Mesodermal cell (in vitro differentiated cells): ENCODE measurements around the gene ABCA6.

ENCODE experiments used
- H3K27ac ChIP-seq: 2 replicates; pipeline ENCODE4 v1.7.0; 2013; ENCODE audit warnings: mild to moderate bottlenecking, low read depth, low read length, moderate library complexity; ENCODE audit not compliant: severe bottlenecking
- H3K36me3 ChIP-seq: 2 replicates; pipeline ENCODE4 v1.7.1; 2013; ENCODE audit warnings: mild to moderate bottlenecking, low read length, moderate library complexity; ENCODE audit not compliant: control insufficient read depth, insufficient read depth
- H3K4me1 ChIP-seq: one replicate; pipeline ENCODE4 v1.7.1; 2013; ENCODE audit warnings: mild to moderate bottlenecking, low read length; ENCODE audit not compliant: insufficient read depth, control insufficient read depth, poor library complexity, severe bottlenecking
- H3K4me3 ChIP-seq: 2 replicates; pipeline ENCODE4 v1.7.0; 2013; ENCODE audit warnings: low read length, control low read depth, mild to moderate bottlenecking; ENCODE audit not compliant: insufficient read depth, poor library complexity, severe bottlenecking; ENCODE audit errors: extremely low read depth
- H3K9me3 ChIP-seq: 2 replicates; pipeline ENCODE4 v1.7.1; 2013; ENCODE audit warnings: mild to moderate bottlenecking, low read length, moderate library complexity; ENCODE audit not compliant: control insufficient read depth
- WGBS, 2 experiments: methylation state at CpG; one replicate each; pipeline ENCODE4 v1.1.5; 2013; ENCODE audit warnings: missing lambda C conversion rate in 2 of 2; ENCODE audit not compliant: insufficient coverage in 2 of 2; 5-methylcytosine and 5-hydroxymethylcytosine counted together

The ABCA6 gene

GRCh38 chr17:69130627-69131296 lies 10.9 kb downstream of the ABCA6 start:
- Histone ChIP-seq H3K36me3 (no peaks in the 10 kb centered on the region), H3K4me1 (no peaks in the 10 kb centered on the region), H3K4me3 (no peak overlapping the region), H3K27ac (no peak overlapping the region), H3K9me3 (no peaks in the 10 kb centered on the region)
- no CpG with 5 or more reads among the region's 6 CpGs for WGBS, 2 experiments

- no CpG with 5 or more reads among the region's 1 CpG for WGBS, 2 experiments
- Histone ChIP-seq H3K4me3 (no peak overlapping the region), H3K27ac (no peak overlapping the region), H3K36me3 (no peaks in the 10 kb centered on the region), H3K9me3 (no peaks in the 10 kb centered on the region), H3K4me1 (no peaks in the 10 kb centered on the region)
Observed at GRCh38 chr17:69123626-69124025, 18.1 kb downstream of the ABCA6 start.

GRCh38 chr17:69122065-69122464 lies 19.6 kb downstream of the ABCA6 start:
- no peaks in the 10 kb centered on the region for H3K4me1 ChIP-seq
- H3K4me3 ChIP-seq = no peak overlapping the region
- no peaks in the 10 kb centered on the region for H3K9me3 ChIP-seq
- H3K27ac ChIP-seq = no peak overlapping the region
- no peaks in the 10 kb centered on the region for H3K36me3 ChIP-seq
- WGBS, 2 experiments = 92 to 100% methylated on average over 2 to 4 of the region's 5 CpGs

GRCh38 chr17:69117855-69118784 lies 23.6 kb downstream of the ABCA6 start:
- Histone ChIP-seq H3K4me1 (no peaks in the 10 kb centered on the region), H3K27ac (no peak overlapping the region), H3K9me3 (no peaks in the 10 kb centered on the region), H3K4me3 (no peak overlapping the region), H3K36me3 (no peaks in the 10 kb centered on the region)
- WGBS, 2 experiments = 100% methylated on average over 1 of the region's 2 CpGs

- Histone ChIP-seq H3K9me3 (no peaks in the 10 kb centered on the region), H3K36me3 (no peaks in the 10 kb centered on the region), H3K4me1 (no peaks in the 10 kb centered on the region), H3K4me3 (no peak overlapping the region), H3K27ac (no peak overlapping the region)
- WGBS, 2 experiments = 63 to 80% methylated on average over 1 of the region's 1 CpG
Observed at GRCh38 chr17:69111794-69112193, 29.9 kb downstream of the ABCA6 start.

- WGBS, 2 experiments = 83 to 89% methylated on average over 5 of the region's 10 CpGs
- H3K27ac ChIP-seq = no peak overlapping the region
- no peaks in the 10 kb centered on the region for H3K36me3 ChIP-seq
- no peaks in the 10 kb centered on the region for H3K4me1 ChIP-seq
- no peak overlapping the region for H3K4me3 ChIP-seq
- no peaks in the 10 kb centered on the region for H3K9me3 ChIP-seq
Observed at GRCh38 chr17:69105907-69106730, 35.6 kb downstream of the ABCA6 start.

GRCh38 chr17:69103557-69104233 lies 38.0 kb downstream of the ABCA6 start:
- WGBS, 2 experiments = 100% methylated on average over 5 to 7 of the region's 9 CpGs
- no peak overlapping the region for H3K4me3 ChIP-seq
- H3K4me1 ChIP-seq = no peaks in the 10 kb centered on the region
- H3K27ac ChIP-seq = no peak overlapping the region
- no peaks in the 10 kb centered on the region for H3K9me3 ChIP-seq
- no peaks in the 10 kb centered on the region for H3K36me3 ChIP-seq

GRCh38 chr17:69098625-69099024 lies 43.1 kb downstream of the ABCA6 start:
- Histone ChIP-seq H3K9me3 (no peaks in the 10 kb centered on the region), H3K4me1 (no peaks in the 10 kb centered on the region), H3K36me3 (no peaks in the 10 kb centered on the region), H3K4me3 (no peak overlapping the region), H3K27ac (no peak overlapping the region)
- WGBS, 2 experiments = no CpG with 5 or more reads among the region's 4 CpGs

GRCh38 chr17:69096541-69096940 lies 45.2 kb downstream of the ABCA6 start:
- Histone ChIP-seq H3K4me3 (no peak overlapping the region), H3K9me3 (no peaks in the 10 kb centered on the region), H3K36me3 (no peaks in the 10 kb centered on the region), H3K27ac (no peak overlapping the region), H3K4me1 (no peaks in the 10 kb centered on the region)
- WGBS, 2 experiments = no CpG with 5 or more reads among the region's 1 CpG

- Histone ChIP-seq H3K4me1 (no peaks in the 10 kb centered on the region), H3K36me3 (no peaks in the 10 kb centered on the region), H3K27ac (no peak overlapping the region), H3K4me3 (no peak overlapping the region), H3K9me3 (no peaks in the 10 kb centered on the region)
- no CpG with 5 or more reads among the region's 2 CpGs for WGBS, 2 experiments
Observed at GRCh38 chr17:69093995-69094394, 47.7 kb downstream of the ABCA6 start.
